Adrenal gland (tissue), 12 donors: Measurements from ENCODE around the gene TNFRSF25. TPM values are rescaled to one million over a fixed set of nuclear protein-coding genes. Genes with fewer than 3 reads are reported as not detected.

Source experiments
- DNase-seq, 7 donors: peaks; one replicate each; pipeline ENCODE4 v3.0.0-alpha.2; 2019 to 2020
- H3K27ac ChIP-seq, 5 donors: fragments of 200-600 bp; sonication (generic) in 4 of 5; 1 replicate in 3 of 5; 2 replicates in 2 of 5; pipeline versions ENCODE4 v1.5.1 to v1.8.0; 2016 to 2020; ENCODE audit warnings: mild to moderate bottlenecking in 1 of 5
- H3K27me3 ChIP-seq: fragments of 200-600 bp; 2 replicates; pipeline ENCODE4 v1.8.0; 2021
- H3K36me3 ChIP-seq, 2 donors: fragments of 200-600 bp; replicated peaks in 1 of 2; 1 replicate in 1 of 2; 2 replicates in 1 of 2; pipeline versions ENCODE4 v1.5.1 to v1.8.0; 2018 to 2022
- H3K4me1 ChIP-seq, 2 donors: fragments of 200-600 bp; replicated peaks in 1 of 2; 1 replicate in 1 of 2; 2 replicates in 1 of 2; pipeline versions ENCODE4 v1.5.1 to v1.8.0; 2018 to 2021
- H3K4me3 ChIP-seq, 4 donors: fragments of 200-600 bp; sonication (generic) in 3 of 4; one replicate each; pipeline ENCODE4 v1.5.1; 2016 to 2018
- H3K9me3 ChIP-seq, 3 donors: fragments of 200-600 bp; sonication (generic) in 1 of 3; replicated peaks in 1 of 3; 1 replicate in 2 of 3; 2 replicates in 1 of 3; pipeline versions ENCODE4 v1.5.1 to v1.8.0; 2016 to 2021
- CTCF ChIP-seq, 6 experiments: fragments of 450-650 bp in 4 of 6; fragments of 200-600 bp in 2 of 6; sonication (generic) in 1 of 6; IDR thresholded peaks; 1 replicate in 5 of 6; 2 replicates in 1 of 6; pipeline versions ENCODE4 v1.5.1 to v1.8.0; 2016 to 2021; ENCODE audit warnings: antibody characterized with exemption in 6 of 6, mild to moderate bottlenecking in 2 of 6, moderate library complexity in 1 of 6
- POLR2A ChIP-seq, 2 donors: fragments of 450-650 bp; IDR thresholded peaks; one replicate each; pipeline ENCODE4 v1.6.1; 2017; ENCODE audit warnings: antibody characterized with exemption in 2 of 2, mild to moderate bottlenecking in 2 of 2, moderate library complexity in 1 of 2
- whole genome bisulfite sequencing, 4 donors: extraction: QIAGEN DNeasy Blood & Tissue Kit in 2 of 4; methylation state at CpG; one replicate each; pipeline versions ENCODE4 v1.1.5 to v1.1.7; 2013 to 2017; 5-methylcytosine and 5-hydroxymethylcytosine counted together
- intact Hi-C, 2 donors: fragments of 100-400 bp; cut with DNase I; formaldehyde crosslinking; loops; one replicate each; pipeline versions ENCODE4 v1.14.1 to v1.15.0; 2022 to 2023
- polyA plus RNA-seq, 3 donors: library from polyadenylated mRNA; stranded (reverse); fragments of 200-250 nt in 2 of 3; fragments of 350-450 nt in 1 of 3; fragmentation: Illumina TruSeq in 1 of 3; extraction: RNeasy Lipid Tissue Mini Kit (QIAGEN cat#74804) in 1 of 3; gene quantifications; one replicate each; pipeline ENCODE4 v1.2.3, GENCODE V29; 2013 to 2014
- total RNA-seq, 9 donors: library from RNA; depleted of rRNA in 4 of 9; stranded (reverse); fragments of >200 nt in 4 of 9; fragments of 120-200 nt in 1 of 9; fragmentation: NEBNext Ultra II Directional in 1 of 9; extraction: Animal tissue kit (Norgen Biotek cat#: 25700) in 1 of 9; gene quantifications; one replicate each; pipeline versions ENCODE4 v1.1.0 to v1.2.4, GENCODE V29; 2013 to 2023
- donor health status: healthy with polysubstance abuse.
- donor health status: Bipolar disorder and iron deficiency.
- donor health status: DM: yes; HTN: yes; CAD: no.
- donor health status: DM: no; HTN: no; CAD: no.
- donor health status: DM: no; HTN: no; CAD: no.
- donor health status: DM: yes; HTN: yes; CAD: no.

TNFRSF25 gene
- total and polyA plus RNA-seq, 12 donors = 1.2 to 169 (median 9.7) TPM

GRCh38 chr1:6504887-6505286 is 38.9 kb upstream of the TNFRSF25 start:
- Histone ChIP-seq H3K27ac (no peak overlapping the region), H3K36me3 (no peaks in the 10 kb centered on the region), H3K27me3 (no peaks in the 10 kb centered on the region), H3K9me3 (no peaks in the 10 kb centered on the region), H3K4me1 (peaks cover 20 to 43% of the 10 kb centered on the region in 2 donors), H3K4me3 (no peak overlapping the region)
- no peak for TF ChIP-seq CTCF (IDR thresholded peaks at IDR 0.05)
- TF ChIP-seq POLR2A (IDR thresholded peaks at IDR 0.05) = no peak
- 88 to 96% (median 91%) methylated on average over 4 to 15 of the region's 15 CpGs for WGBS, 4 donors
- intact Hi-C loops = no loop called here
- no peak for DNase-seq

- DNase-seq = no peak
- no peaks in the 10 kb centered on the region for H3K9me3 ChIP-seq
- H3K27ac ChIP-seq = no peak overlapping the region
- TF ChIP-seq POLR2A (IDR thresholded peaks at IDR 0.05) = no peak
- WGBS, 4 donors = 82 to 86% (median 83%) methylated on average over 14 to 20 of the region's 20 CpGs
- intact Hi-C loops = no loop called here
- peaks cover 20 to 49% of the 10 kb centered on the region in 2 donors for H3K4me1 ChIP-seq
- no peaks in the 10 kb centered on the region for H3K36me3 ChIP-seq
- H3K4me3 ChIP-seq = no peak overlapping the region
- H3K27me3 ChIP-seq = no peaks in the 10 kb centered on the region
These were observed 38.1 kb upstream of the TNFRSF25 start for GRCh38 chr1:6503884-6504602.

- Histone ChIP-seq H3K36me3 (no peaks in the 10 kb centered on the region), H3K27ac (peak overlapping the region in 3 of 5 donors; percentile 6 to 72 (median 49)), H3K4me1 (peaks cover 25 to 55% of the 10 kb centered on the region in 2 donors), H3K9me3 (no peaks in the 10 kb centered on the region), H3K4me3 (no peak overlapping the region), H3K27me3 (no peaks in the 10 kb centered on the region)
- intact Hi-C loops = no loop called here
- DNase-seq = peak; percentile 68 to 84 (median 78)
- WGBS, 4 donors = 19 to 61% (median 52%) methylated on average over 5 to 31 of the region's 31 CpGs
- TF ChIP-seq CTCF (IDR thresholded peaks at IDR 0.05) = no peak
- no peak for TF ChIP-seq POLR2A (IDR thresholded peaks at IDR 0.05)
These were observed 36.3 kb upstream of the TNFRSF25 start for GRCh38 chr1:6502000-6502891.

- 66 to 81% (median 72%) methylated on average over 8 to 10 of the region's 10 CpGs for WGBS, 4 donors
- TF ChIP-seq CTCF (IDR thresholded peaks at IDR 0.05) = no peak
- no peak for TF ChIP-seq POLR2A (IDR thresholded peaks at IDR 0.05)
- Histone ChIP-seq H3K27ac (peak overlapping the region in 3 of 5 donors; percentile 6 to 72 (median 49)), H3K36me3 (no peaks in the 10 kb centered on the region), H3K4me3 (no peak overlapping the region), H3K9me3 (no peaks in the 10 kb centered on the region), H3K27me3 (no peaks in the 10 kb centered on the region), H3K4me1 (peaks cover 30 to 52% of the 10 kb centered on the region in 2 donors)
- intact Hi-C loops = no loop called here
- no peak for DNase-seq
These were observed 35.4 kb upstream of the TNFRSF25 start for GRCh38 chr1:6501279-6501813.
